Measurements from ENCODE around the gene MYORG.
"Not testable (repeated sequence)": the region's sequence is repeated elsewhere in the genome, so short reads cannot be mapped to it uniquely, and the experiment has no call there.

The MYORG gene

DNA sequence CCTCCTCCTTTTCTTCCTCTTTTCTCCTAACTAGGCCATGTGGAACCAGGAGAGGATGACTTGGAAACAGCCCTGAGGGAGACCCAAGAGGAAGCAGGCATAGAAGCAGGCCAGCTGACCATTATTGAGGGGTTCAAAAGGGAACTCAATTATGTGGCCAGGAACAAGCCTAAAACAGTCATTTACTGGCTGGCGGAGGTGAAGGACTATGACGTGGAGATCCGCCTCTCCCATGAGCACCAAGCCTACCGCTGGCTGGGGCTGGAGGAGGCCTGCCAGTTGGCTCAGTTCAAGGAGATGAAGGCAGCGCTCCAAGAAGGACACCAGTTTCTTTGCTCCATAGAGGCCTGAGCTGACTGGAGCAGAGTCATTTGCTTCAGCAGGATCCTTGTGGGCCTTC lies 33.6 kb downstream of the MYORG start:
- TF ChIP-seq, protein P1, sequence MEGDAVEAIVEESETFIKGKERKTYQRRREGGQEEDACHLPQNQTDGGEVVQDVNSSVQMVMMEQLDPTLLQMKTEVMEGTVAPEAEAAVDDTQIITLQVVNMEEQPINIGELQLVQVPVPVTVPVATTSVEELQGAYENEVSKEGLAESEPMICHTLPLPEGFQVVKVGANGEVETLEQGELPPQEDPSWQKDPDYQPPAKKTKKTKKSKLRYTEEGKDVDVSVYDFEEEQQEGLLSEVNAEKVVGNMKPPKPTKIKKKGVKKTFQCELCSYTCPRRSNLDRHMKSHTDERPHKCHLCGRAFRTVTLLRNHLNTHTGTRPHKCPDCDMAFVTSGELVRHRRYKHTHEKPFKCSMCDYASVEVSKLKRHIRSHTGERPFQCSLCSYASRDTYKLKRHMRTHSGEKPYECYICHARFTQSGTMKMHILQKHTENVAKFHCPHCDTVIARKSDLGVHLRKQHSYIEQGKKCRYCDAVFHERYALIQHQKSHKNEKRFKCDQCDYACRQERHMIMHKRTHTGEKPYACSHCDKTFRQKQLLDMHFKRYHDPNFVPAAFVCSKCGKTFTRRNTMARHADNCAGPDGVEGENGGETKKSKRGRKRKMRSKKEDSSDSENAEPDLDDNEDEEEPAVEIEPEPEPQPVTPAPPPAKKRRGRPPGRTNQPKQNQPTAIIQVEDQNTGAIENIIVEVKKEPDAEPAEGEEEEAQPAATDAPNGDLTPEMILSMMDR (IDR thresholded peaks at IDR 0.05; ENCODE audit: low read depth, low read length, missing control alignments), result no peak
- no peak for DNase-seq (ENCODE audit: low read depth)
- in situ Hi-C loops (cut with HindIII; ENCODE audit: low sequenced_read_pairs), result no loop called here
- H3K4me3 ChIP-seq (ENCODE audit: low read depth, low read length), result no peak overlapping the region

DNA sequence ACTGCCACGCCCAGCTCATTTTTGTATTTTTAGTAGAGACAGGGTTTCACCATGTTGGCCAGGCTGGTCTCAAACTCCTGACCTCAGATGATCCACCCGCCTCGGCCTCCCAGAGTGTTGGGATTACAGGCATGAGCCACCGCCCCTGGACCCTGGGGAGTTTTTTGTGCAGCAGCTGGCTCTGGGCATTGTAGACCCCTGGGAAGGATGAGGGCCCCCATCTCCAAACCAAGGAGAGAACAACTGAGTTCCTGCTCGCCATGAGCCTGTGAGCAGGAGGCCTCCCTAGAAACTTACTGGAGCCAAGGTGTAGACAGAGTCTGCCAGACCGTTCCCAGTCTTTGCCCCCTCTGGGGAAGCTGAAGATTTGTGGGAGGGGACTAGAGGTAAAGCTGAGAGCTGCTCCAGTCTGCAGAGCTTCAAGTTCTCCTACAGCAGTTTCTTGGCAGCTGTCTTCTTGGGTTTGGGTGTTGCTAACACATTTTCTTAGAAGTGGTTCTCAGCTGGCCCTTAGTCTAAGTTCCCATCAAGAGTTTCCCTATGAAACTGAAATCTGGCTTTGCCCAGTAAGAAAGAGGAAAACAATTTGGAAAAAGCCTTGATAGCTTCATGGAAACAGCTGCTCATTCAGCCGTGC lies 34.9 kb downstream of the MYORG start:
- in situ Hi-C loops (cut with HindIII; ENCODE audit: low sequenced_read_pairs), result no loop called here
- TF ChIP-seq, protein P1 (IDR thresholded peaks at IDR 0.05; ENCODE audit: low read depth, low read length, missing control alignments), result no peak
- DNase-seq (ENCODE audit: low read depth), result no peak
- no peak overlapping the region for H3K4me3 ChIP-seq (ENCODE audit: low read depth, low read length)

- TF ChIP-seq, protein P1 (IDR thresholded peaks at IDR 0.05; ENCODE audit: low read depth, low read length, missing control alignments), result no peak
- no peak for DNase-seq (ENCODE audit: low read depth)
- no peak overlapping the region for H3K4me3 ChIP-seq (ENCODE audit: low read depth, low read length)
- in situ Hi-C loops (cut with HindIII; ENCODE audit: low sequenced_read_pairs), result no loop called here
Observed at GRCh38 chr9:34338665-34339385, 37.9 kb downstream of the MYORG start.

DNA sequence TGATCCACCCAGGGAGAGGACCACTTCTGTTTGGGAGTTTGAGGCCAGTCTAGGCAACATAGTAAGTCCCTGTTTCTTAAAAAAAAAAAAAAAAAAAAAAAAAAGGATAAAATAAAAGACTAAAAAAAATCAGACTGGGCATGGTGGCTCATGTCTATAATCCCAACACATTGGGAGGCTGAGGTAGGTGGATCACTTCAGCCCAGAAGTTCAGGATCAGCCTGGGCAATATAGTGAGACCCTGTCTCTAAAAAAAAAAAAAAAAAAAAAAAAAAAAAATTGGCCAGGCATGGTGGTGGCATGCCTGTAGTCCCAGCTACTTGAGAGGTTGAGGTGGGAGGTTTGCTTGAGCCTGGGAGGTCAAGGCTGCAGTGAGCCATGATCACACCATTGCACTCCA lies 38.6 kb downstream of the MYORG start:
- in situ Hi-C loops (cut with HindIII; ENCODE audit: low sequenced_read_pairs); H3K4me3 ChIP-seq (ENCODE audit: low read depth, low read length); DNase-seq (ENCODE audit: low read depth): not testable (repeated sequence)

DNA sequence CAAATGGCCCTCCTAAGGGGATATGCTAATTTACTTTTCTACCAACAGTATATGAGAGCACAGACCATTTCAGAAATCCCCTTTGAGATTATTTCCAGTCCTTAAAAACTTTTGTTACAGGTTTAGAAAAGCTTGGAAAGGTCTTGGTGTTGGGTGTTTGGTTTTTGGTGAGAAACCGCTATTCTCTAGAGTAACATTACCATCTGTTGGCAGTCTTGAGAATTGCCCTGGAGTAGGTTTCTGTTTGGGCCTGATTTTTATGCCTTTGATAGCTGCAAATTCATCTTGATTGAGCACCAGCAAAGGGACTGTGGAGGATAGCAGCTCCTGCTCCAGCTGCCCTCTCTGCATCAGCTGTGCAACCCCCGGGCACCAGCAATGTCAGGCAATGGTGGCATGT lies 39.3 kb downstream of the MYORG start:
- in situ Hi-C loops (cut with HindIII; ENCODE audit: low sequenced_read_pairs), result no loop called here
- TF ChIP-seq, protein P1 (IDR thresholded peaks at IDR 0.05; ENCODE audit: low read depth, low read length, missing control alignments), result peak; percentile 46
- no peak overlapping the region for H3K4me3 ChIP-seq (ENCODE audit: low read depth, low read length)
- no peak for DNase-seq (ENCODE audit: low read depth)

GRCh38 chr9:34335376-34335775 lies 41.3 kb downstream of the MYORG start:
- no peak for DNase-seq (ENCODE audit: low read depth)
- no peak overlapping the region for H3K4me3 ChIP-seq (ENCODE audit: low read depth, low read length)
- in situ Hi-C loops (cut with HindIII; ENCODE audit: low sequenced_read_pairs), result no loop called here
- TF ChIP-seq, protein P1 (IDR thresholded peaks at IDR 0.05; ENCODE audit: low read depth, low read length, missing control alignments), result no peak

GRCh38 chr9:34334916-34335315 lies 41.8 kb downstream of the MYORG start:
- TF ChIP-seq, protein P1 (IDR thresholded peaks at IDR 0.05; ENCODE audit: low read depth, low read length, missing control alignments), result no peak
- in situ Hi-C loops (cut with HindIII; ENCODE audit: low sequenced_read_pairs), result no loop called here
- no peak overlapping the region for H3K4me3 ChIP-seq (ENCODE audit: low read depth, low read length)

More at GRCh38 chr9:34334916-34335315, 41.8 kb downstream of the MYORG start:
- DNase-seq (ENCODE audit: low read depth), result no peak

Measured in astrocyte of the cerebellum (primary cell).